H9 (cell line): ENCODE results near the gene NSRP1. TPM values are rescaled to one million over a fixed set of nuclear protein-coding genes. Genes with fewer than 3 reads are reported as not detected.

ENCODE experiments used
- DNase-seq: peaks from one replicate; pipeline ENCODE4 v3.0.0-alpha.2; 2017
- H2AFZ ChIP-seq: one replicate; pipeline ENCODE4 v1.6.1; 2013; ENCODE audit warnings: mild to moderate bottlenecking, low read length, control low read depth, moderate library complexity
- H2AK5ac ChIP-seq: 2 replicates; pipeline ENCODE4 v1.6.1; 2013; ENCODE audit warnings: low read length, control low read depth, mixed read lengths; ENCODE audit not compliant: insufficient read length
- H2BK120ac ChIP-seq: one replicate; pipeline ENCODE4 v1.6.1; 2013; ENCODE audit warnings: low read depth, mild to moderate bottlenecking, low read length, control low read depth, inconsistent platforms; ENCODE audit not compliant: poor library complexity, severe bottlenecking
- H2BK12ac ChIP-seq: 2 replicates; pipeline ENCODE4 v1.6.1; 2013; ENCODE audit warnings: low read length, control low read depth, mixed read lengths, low read depth; ENCODE audit not compliant: insufficient read length
- H2BK15ac ChIP-seq: 2 replicates; pipeline ENCODE4 v1.6.1; 2013; ENCODE audit warnings: low read depth, low read length, control low read depth
- H2BK20ac ChIP-seq: one replicate; pipeline ENCODE4 v1.6.1; 2013; ENCODE audit warnings: low read depth, mild to moderate bottlenecking, low read length, control low read depth, inconsistent platforms; ENCODE audit not compliant: poor library complexity, severe bottlenecking
- H2BK5ac ChIP-seq: 2 replicates; pipeline ENCODE4 v1.6.1; 2013; ENCODE audit warnings: low read length, control low read depth, mixed read lengths; ENCODE audit not compliant: insufficient read length
- H3K14ac ChIP-seq: 2 replicates; pipeline ENCODE4 v1.6.1; 2013; ENCODE audit warnings: low read length, control low read depth; ENCODE audit not compliant: insufficient read depth
- H3K18ac ChIP-seq: 2 replicates; pipeline ENCODE4 v1.6.1; 2013; ENCODE audit warnings: low read depth, mild to moderate bottlenecking, mixed read lengths, low read length, control low read depth; ENCODE audit not compliant: insufficient read length
- H3K23ac ChIP-seq: 2 replicates; pipeline ENCODE4 v1.6.1; 2013; ENCODE audit warnings: low read length, control low read depth, mixed read lengths, low read depth; ENCODE audit not compliant: insufficient read length
- H3K23me2 ChIP-seq: 2 replicates; pipeline ENCODE4 v1.6.1; 2013; ENCODE audit warnings: low read depth, mild to moderate bottlenecking, mixed read lengths, low read length, control low read depth; ENCODE audit not compliant: insufficient read length, poor library complexity, severe bottlenecking
- H3K27ac ChIP-seq: 2 replicates; pipeline ENCODE4 v1.5.1; 2013; ENCODE audit warnings: low read length, control low read depth, mixed read lengths, low read depth; ENCODE audit not compliant: insufficient read length
- H3K27me3 ChIP-seq: 2 replicates; pipeline ENCODE4 v1.6.1; 2013; ENCODE audit warnings: low read length, control low read depth, inconsistent platforms; ENCODE audit not compliant: insufficient read depth
- H3K4ac ChIP-seq: 2 replicates; pipeline ENCODE4 v1.6.1; 2013; ENCODE audit warnings: low read depth, mild to moderate bottlenecking, control low read depth, inconsistent platforms, low read length, moderate library complexity
- H3K4me1 ChIP-seq: 2 replicates; pipeline ENCODE4 v1.6.1; 2013; ENCODE audit warnings: low read length, control low read depth, inconsistent platforms; ENCODE audit not compliant: insufficient read depth
- H3K4me2 ChIP-seq: 2 replicates; pipeline ENCODE4 v1.6.1; 2013; ENCODE audit warnings: low read length, control low read depth, mixed read lengths; ENCODE audit not compliant: insufficient read length, insufficient read depth
- H3K56ac ChIP-seq: 2 replicates; pipeline ENCODE4 v1.6.1; 2013; ENCODE audit warnings: low read depth, mild to moderate bottlenecking, mixed read lengths, low read length, control low read depth; ENCODE audit not compliant: insufficient read length
- H3K79me1 ChIP-seq: 2 replicates; pipeline ENCODE4 v1.6.1; 2013; ENCODE audit warnings: low read depth, mild to moderate bottlenecking, moderate library complexity, low read length, control low read depth, inconsistent platforms; ENCODE audit not compliant: insufficient read depth, poor library complexity, severe bottlenecking
- H3K79me2 ChIP-seq: 2 replicates; pipeline ENCODE4 v1.6.1; 2013; ENCODE audit warnings: low read length, control low read depth, inconsistent platforms; ENCODE audit not compliant: insufficient read depth
- H3K9ac ChIP-seq: 2 replicates; pipeline ENCODE4 v1.6.1; 2013; ENCODE audit warnings: low read length, control low read depth, mixed read lengths; ENCODE audit not compliant: insufficient read length; ENCODE audit errors: extremely low read depth
- H3K9me3 ChIP-seq: one replicate; pipeline ENCODE4 v1.6.1; 2013; ENCODE audit warnings: low read depth, low read length, inconsistent platforms; ENCODE audit not compliant: control insufficient read depth
- H3T11ph ChIP-seq: one replicate; pipeline ENCODE4 v1.6.1; 2013; ENCODE audit warnings: mild to moderate bottlenecking, low read length, control low read depth, inconsistent platforms
- H4K20me1 ChIP-seq: one replicate; pipeline ENCODE4 v1.6.1; 2013; ENCODE audit not compliant: control insufficient read depth, insufficient read length, insufficient read depth
- H4K5ac ChIP-seq: 2 replicates; pipeline ENCODE4 v1.6.1; 2013; ENCODE audit warnings: low read depth, mild to moderate bottlenecking, mixed read lengths, low read length, control low read depth; ENCODE audit not compliant: insufficient read length
- H4K8ac ChIP-seq: replicated peaks from 2 replicates; pipeline ENCODE4 v1.6.1; 2013; ENCODE audit warnings: low read length, control low read depth, mixed read lengths, low read depth; ENCODE audit not compliant: insufficient read length
- H4K91ac ChIP-seq: 2 replicates; pipeline ENCODE4 v1.6.1; 2013; ENCODE audit warnings: low read depth, mild to moderate bottlenecking, moderate library complexity, mixed read lengths, low read length, control low read depth; ENCODE audit not compliant: insufficient read length
- H3K27ac Mint-ChIP-seq, 3 experiments: 2 replicates in 2 of 3; 3 replicates in 1 of 3; pipeline ENCODE4 v1.8.0; 2020 to 2021; ENCODE audit warnings: mixed read lengths in 3 of 3, mild to moderate bottlenecking in 1 of 3, moderate library complexity in 1 of 3
- H3K27me3 Mint-ChIP-seq: 2 replicates; pipeline ENCODE4 v1.8.0; 2021; ENCODE audit warnings: low read depth, mild to moderate bottlenecking, moderate library complexity, mixed read lengths
- H3K36me3 Mint-ChIP-seq, 3 experiments: 2 replicates in 2 of 3; 3 replicates in 1 of 3; pipeline ENCODE4 v1.8.0; 2020 to 2021; ENCODE audit warnings: low read depth in 3 of 3, mixed read lengths in 3 of 3; ENCODE audit not compliant: insufficient read depth in 1 of 3
- H3K4me1 Mint-ChIP-seq, 2 experiments: 2 replicates each; pipeline ENCODE4 v1.8.0; 2020; ENCODE audit warnings: mixed read lengths in 2 of 2
- H3K4me3 Mint-ChIP-seq, 2 experiments: 2 replicates in 1 of 2; 3 replicates in 1 of 2; pipeline ENCODE4 v1.8.0; 2020 to 2021; ENCODE audit warnings: mild to moderate bottlenecking in 2 of 2, mixed read lengths in 2 of 2, moderate library complexity in 1 of 2
- H3K9me3 Mint-ChIP-seq, 2 experiments: 2 replicates in 1 of 2; 3 replicates in 1 of 2; pipeline ENCODE4 v1.8.0; 2020; ENCODE audit warnings: mild to moderate bottlenecking in 2 of 2, mixed read lengths in 2 of 2, moderate library complexity in 1 of 2
- CTCF ChIP-seq: fragments of 200-600 bp; sonication (generic); conservative IDR thresholded peaks from 3 replicates; pipeline ENCODE4 v1.8.0; 2021; ENCODE audit warnings: antibody characterized with exemption, mild to moderate bottlenecking
- WGBS: extraction: QIAGEN DNeasy Blood & Tissue Kit; methylation state at CpG from one replicate; pipeline ENCODE4 v1.1.7; 2013; ENCODE audit warnings: missing lambda C conversion rate, low lambda C conversion rate, mixed read lengths; ENCODE audit not compliant: insufficient read length; ENCODE audit errors: extremely low coverage; 5-methylcytosine and 5-hydroxymethylcytosine counted together
- total RNA-seq: library from RNA; stranded (reverse); gene quantifications from 2 replicates; pipeline ENCODE4 v1.2.1, GENCODE V29; 2021

The NSRP1 gene
- total RNA-seq, 1 experiment from 2014 or later: 33.3 TPM

- Histone ChIP-seq H2BK20ac (no peak overlapping the region), H2BK12ac (no peak overlapping the region), H3K23ac (no peak overlapping the region), H3K14ac (no peak overlapping the region), H4K8ac (no peak overlapping the region), H2AK5ac (no peak overlapping the region), H3K9me3 (no peaks in the 10 kb centered on the region), H3K18ac (no peak overlapping the region), H3K4me1 (no peaks in the 10 kb centered on the region), H4K91ac (no peak overlapping the region), H3K9ac (no peak overlapping the region), H3K79me2 (no peaks in the 10 kb centered on the region), H3K56ac (no peak overlapping the region), H2BK5ac (no peak overlapping the region), H2AFZ (no peak overlapping the region), H4K20me1 (no peaks in the 10 kb centered on the region), H2BK15ac (no peak overlapping the region), H3K4ac (no peak overlapping the region), H4K5ac (no peak overlapping the region), H3K4me2 (no peak overlapping the region), H3T11ph (no peak overlapping the region), H3K79me1 (no peaks in the 10 kb centered on the region), H3K27ac (no peak overlapping the region), H3K23me2 (no peaks in the 10 kb centered on the region), H2BK120ac (no peak overlapping the region), H3K27me3 (no peaks in the 10 kb centered on the region)
- Mint-ChIP-seq H3K4me1 (no peaks in the 10 kb centered on the region), H3K27me3 (no peaks in the 10 kb centered on the region), H3K36me3 (no peaks in the 10 kb centered on the region), H3K9me3 (no peaks in the 10 kb centered on the region), H3K4me3 (no peak overlapping the region), H3K27ac (no peak overlapping the region)
- DNase-seq: no peak
- no CpG with 5 or more reads among the region's 4 CpGs for WGBS
- no peak for TF ChIP-seq CTCF
Observed at GRCh38 chr17:30197416-30197815, 80.8 kb downstream of the NSRP1 start.
